Jurkat, Clone E6-1 (cell line): Measurements from ENCODE around the gene CADM2.
"Not testable (repeated sequence)": the region's sequence is repeated elsewhere in the genome, so short reads cannot be mapped to it uniquely, and the experiment has no call there.

ENCODE experiments used
- DNase-seq: peaks from one replicate; pipeline ENCODE4 v3.0.0-alpha.2; 2011; ENCODE audit warnings: low read depth, low spot score
- H3K4me3 ChIP-seq: 2 replicates; pipeline ENCODE4 v1.5.1; 2011; ENCODE audit warnings: mild to moderate bottlenecking, low read length, control low read depth, moderate library complexity

The CADM2 gene

GRCh38 chr3:85051786-85052185 is 93.0 kb downstream of the CADM2 start:
- DNase-seq, result no peak
- no peak overlapping the region for H3K4me3 ChIP-seq

- no peak overlapping the region for H3K4me3 ChIP-seq
- DNase-seq, result no peak
These were observed 94.8 kb downstream of the CADM2 start for GRCh38 chr3:85053626-85054025.

- H3K4me3 ChIP-seq, result no peak overlapping the region
- no peak for DNase-seq
These were observed 95.8 kb downstream of the CADM2 start for GRCh38 chr3:85054579-85054978.

- no peak overlapping the region for H3K4me3 ChIP-seq
- no peak for DNase-seq
These were observed 110.1 kb downstream of the CADM2 start for GRCh38 chr3:85068911-85069310.

- no peak for DNase-seq
- H3K4me3 ChIP-seq, result no peak overlapping the region
These were observed 115.2 kb downstream of the CADM2 start for GRCh38 chr3:85074003-85074402.

GRCh38 chr3:85075663-85076062 is 116.9 kb downstream of the CADM2 start:
- no peak overlapping the region for H3K4me3 ChIP-seq
- DNase-seq, result no peak

GRCh38 chr3:85077018-85077417 is 118.2 kb downstream of the CADM2 start:
- H3K4me3 ChIP-seq, result no peak overlapping the region
- no peak for DNase-seq

GRCh38 chr3:85081191-85081906 is 122.6 kb downstream of the CADM2 start:
- DNase-seq, result no peak
- no peak overlapping the region for H3K4me3 ChIP-seq

GRCh38 chr3:85090495-85090894 is 131.7 kb downstream of the CADM2 start:
- DNase-seq, result no peak
- no peak overlapping the region for H3K4me3 ChIP-seq

GRCh38 chr3:85100316-85100715 is 141.5 kb downstream of the CADM2 start:
- DNase-seq, result no peak

GRCh38 chr3:85102781-85103180 is 144.0 kb downstream of the CADM2 start:
- no peak overlapping the region for H3K4me3 ChIP-seq

More at GRCh38 chr3:85100316-85100715, 141.5 kb downstream of the CADM2 start:
- H3K4me3 ChIP-seq, result no peak overlapping the region

GRCh38 chr3:85110393-85110792 is 151.6 kb downstream of the CADM2 start:
- DNase-seq, result no peak

More at GRCh38 chr3:85102781-85103180, 144.0 kb downstream of the CADM2 start:
- DNase-seq, result no peak

GRCh38 chr3:85120879-85121278 is 162.1 kb downstream of the CADM2 start:
- H3K4me3 ChIP-seq, result no peak overlapping the region
- no peak for DNase-seq

More at GRCh38 chr3:85110393-85110792, 151.6 kb downstream of the CADM2 start:
- no peak overlapping the region for H3K4me3 ChIP-seq

- H3K4me3 ChIP-seq, result not testable (repeated sequence)
These were observed 174.1 kb downstream of the CADM2 start for GRCh38 chr3:85132864-85133263.

GRCh38 chr3:85133691-85134420 is 175.1 kb downstream of the CADM2 start:
- not testable (repeated sequence) for DNase-seq, H3K4me3 ChIP-seq

More at GRCh38 chr3:85132864-85133263, 174.1 kb downstream of the CADM2 start:
- DNase-seq, result peak; percentile 34

- H3K4me3 ChIP-seq, result no peak overlapping the region
- DNase-seq, result no peak
These were observed 183.8 kb downstream of the CADM2 start for GRCh38 chr3:85142626-85143025.

GRCh38 chr3:85148036-85148435 is 189.2 kb downstream of the CADM2 start:
- no peak for DNase-seq
- no peak overlapping the region for H3K4me3 ChIP-seq

- no peak for DNase-seq
- H3K4me3 ChIP-seq, result no peak overlapping the region
These were observed 192.8 kb downstream of the CADM2 start for GRCh38 chr3:85151555-85151954.

- DNase-seq, result peak; percentile 32
- not testable (repeated sequence) for H3K4me3 ChIP-seq
These were observed 194.5 kb downstream of the CADM2 start for GRCh38 chr3:85153279-85153678.

GRCh38 chr3:85159376-85159775 is 200.6 kb downstream of the CADM2 start:
- no peak for DNase-seq
- H3K4me3 ChIP-seq, result no peak overlapping the region
